ENCODE measurements around the gene DISC1.

DNA sequence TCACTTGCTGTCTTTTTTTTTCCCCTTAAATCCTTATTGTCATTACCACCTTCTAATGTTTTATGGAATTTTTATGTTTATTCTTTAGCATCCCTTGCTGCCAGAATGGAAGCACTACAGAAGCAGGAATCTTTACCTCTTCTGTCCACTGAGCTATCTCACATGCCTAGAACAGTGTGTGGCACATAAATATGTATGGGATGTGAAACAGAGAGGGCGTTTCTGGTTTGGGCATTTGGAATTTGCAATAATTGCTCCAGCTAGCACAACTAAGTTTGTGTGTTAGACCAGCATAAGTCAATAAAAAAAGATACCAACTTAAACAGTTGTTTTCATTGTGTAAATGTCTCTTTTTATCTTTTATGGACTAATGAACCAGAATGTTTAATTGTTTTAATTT, 330.8 kb downstream of the DISC1 start:
- TF ChIP-seq EP300 (IDR thresholded peaks at IDR 0.05; ENCODE audit: borderline replicate concordance) (no peak), RAD21 (IDR thresholded peaks at IDR 0.05; ENCODE audit: low read depth) (no peak), TAF1 (IDR thresholded peaks at IDR 0.05; ENCODE audit: low read depth) (no peak), REST (IDR thresholded peaks at IDR 0.05; ENCODE audit: low read depth) (no peak), YY1 (IDR thresholded peaks at IDR 0.05; ENCODE audit: low read depth) (no peak), TEAD4 (IDR thresholded peaks at IDR 0.05) (no peak), CREB1 (IDR thresholded peaks at IDR 0.05; ENCODE audit: low read depth) (no peak), FOXM1 (IDR thresholded peaks at IDR 0.05; ENCODE audit: borderline replicate concordance, low read depth) (no peak), NFIC (IDR thresholded peaks at IDR 0.05) (no peak), EGR1 (IDR thresholded peaks at IDR 0.05) (no peak)
- TF ChIP-seq, protein P1, sequence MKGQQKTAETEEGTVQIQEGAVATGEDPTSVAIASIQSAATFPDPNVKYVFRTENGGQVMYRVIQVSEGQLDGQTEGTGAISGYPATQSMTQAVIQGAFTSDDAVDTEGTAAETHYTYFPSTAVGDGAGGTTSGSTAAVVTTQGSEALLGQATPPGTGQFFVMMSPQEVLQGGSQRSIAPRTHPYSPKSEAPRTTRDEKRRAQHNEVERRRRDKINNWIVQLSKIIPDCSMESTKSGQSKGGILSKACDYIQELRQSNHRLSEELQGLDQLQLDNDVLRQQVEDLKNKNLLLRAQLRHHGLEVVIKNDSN (IDR thresholded peaks at IDR 0.05): no peak
- TF ChIP-seq, protein P2, sequence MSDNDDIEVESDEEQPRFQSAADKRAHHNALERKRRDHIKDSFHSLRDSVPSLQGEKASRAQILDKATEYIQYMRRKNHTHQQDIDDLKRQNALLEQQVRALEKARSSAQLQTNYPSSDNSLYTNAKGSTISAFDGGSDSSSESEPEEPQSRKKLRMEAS (IDR thresholded peaks at IDR 0.05): no peak

All from Ishikawa (cell line).